BE2C (cell line): ENCODE results near the gene NFASC.

Experiments used
- DNase-seq: peaks from one replicate; pipeline ENCODE4 v3.0.0-alpha.2; 2020
- H3K27me3 ChIP-seq: fragments of 250-450 bp; sonication (Bioruptor Pico); 2 replicates; pipeline ENCODE4 v1.5.1; 2020; ENCODE audit warnings: mild to moderate bottlenecking
- H3K36me3 ChIP-seq: fragments of 250-450 bp; sonication (Bioruptor Pico); 2 replicates; pipeline ENCODE4 v1.5.1; 2020; ENCODE audit warnings: mild to moderate bottlenecking
- H3K4me1 ChIP-seq: fragments of 250-450 bp; sonication (Bioruptor Pico); 2 replicates; pipeline ENCODE4 v1.5.1; 2020
- H3K4me3 ChIP-seq: 2 replicates; pipeline ENCODE4 v1.5.1; 2011; ENCODE audit warnings: low read depth, low read length
- H3K9me3 ChIP-seq: fragments of 250-450 bp; sonication (Bioruptor Pico); 2 replicates; pipeline ENCODE4 v1.5.1; 2020
- CTCF ChIP-seq: IDR thresholded peaks from 2 replicates; pipeline ENCODE4 v1.5.1; 2012; ENCODE audit warnings: mild to moderate bottlenecking, low read depth, low read length

The NFASC gene

DNA sequence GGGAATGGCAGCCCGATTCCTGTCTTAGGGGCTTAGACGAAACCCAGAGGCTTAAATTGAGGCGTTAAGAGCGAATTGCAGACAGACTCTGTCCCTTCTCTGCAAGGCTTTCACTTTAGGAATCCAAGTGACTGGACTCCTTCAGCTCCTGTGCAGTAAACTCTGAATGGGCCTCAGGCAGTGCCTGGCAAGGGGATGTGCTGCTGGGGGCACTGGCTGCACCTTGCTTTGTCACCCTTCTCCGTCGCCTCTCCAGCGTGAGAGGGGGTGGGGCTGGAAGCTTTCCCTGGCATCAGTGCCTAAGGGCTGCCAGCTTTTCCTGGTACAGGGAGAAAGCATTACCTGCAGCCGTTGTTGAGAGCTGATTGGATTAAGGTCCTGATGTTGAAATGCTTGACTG lies 39.9 kb upstream of the NFASC start:
- Histone ChIP-seq H3K36me3 (no peaks in the 10 kb centered on the region; the same call in 1 of the 2 replicates), H3K27me3 (peaks cover 4% of the 10 kb centered on the region; the same call in 1 of the 2 replicates), H3K9me3 (no peaks in the 10 kb centered on the region), H3K4me3 (peak overlapping the region; percentile 68), H3K4me1 (peaks cover 25% of the 10 kb centered on the region)
- DNase-seq, result no peak
- TF ChIP-seq CTCF, result no peak

GRCh38 chr1:204831186-204831585 lies 39.5 kb upstream of the NFASC start:
- no peak for TF ChIP-seq CTCF
- no peak for DNase-seq
- Histone ChIP-seq H3K27me3 (peaks cover 4% of the 10 kb centered on the region; the same call in 1 of the 2 replicates), H3K4me1 (peaks cover 25% of the 10 kb centered on the region), H3K36me3 (no peaks in the 10 kb centered on the region; the same call in 1 of the 2 replicates), H3K4me3 (no peak overlapping the region), H3K9me3 (no peaks in the 10 kb centered on the region)

DNA sequence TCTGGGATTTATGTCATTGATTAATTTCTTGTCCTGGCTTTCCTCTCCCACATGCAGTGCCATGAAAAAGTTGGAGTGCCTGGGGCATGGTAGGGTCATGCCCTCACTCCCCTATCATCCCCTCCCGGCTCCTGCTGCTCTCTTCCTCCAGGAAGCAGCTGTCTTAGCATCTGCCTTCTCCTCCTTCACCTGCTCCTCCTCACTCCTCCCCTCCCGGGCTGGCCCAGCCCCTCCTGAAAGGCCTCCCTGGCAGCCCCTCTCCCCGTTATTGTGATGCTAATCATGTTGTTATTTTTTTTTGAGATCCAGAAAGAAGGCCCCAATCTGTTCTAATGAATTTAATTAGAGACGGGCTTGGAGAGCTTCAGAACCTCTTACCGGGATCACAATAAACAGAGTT lies 36.3 kb upstream of the NFASC start:
- H3K4me1 ChIP-seq, result peaks cover 36% of the 10 kb centered on the region
- peaks cover 3% of the 10 kb centered on the region; the same call in 1 of the 2 replicates for H3K36me3 ChIP-seq
- DNase-seq, result peak; percentile 76
- no peak overlapping the region for H3K4me3 ChIP-seq
- H3K27me3 ChIP-seq, result no peaks in the 10 kb centered on the region
- TF ChIP-seq CTCF, result no peak
- no peaks in the 10 kb centered on the region for H3K9me3 ChIP-seq

DNA sequence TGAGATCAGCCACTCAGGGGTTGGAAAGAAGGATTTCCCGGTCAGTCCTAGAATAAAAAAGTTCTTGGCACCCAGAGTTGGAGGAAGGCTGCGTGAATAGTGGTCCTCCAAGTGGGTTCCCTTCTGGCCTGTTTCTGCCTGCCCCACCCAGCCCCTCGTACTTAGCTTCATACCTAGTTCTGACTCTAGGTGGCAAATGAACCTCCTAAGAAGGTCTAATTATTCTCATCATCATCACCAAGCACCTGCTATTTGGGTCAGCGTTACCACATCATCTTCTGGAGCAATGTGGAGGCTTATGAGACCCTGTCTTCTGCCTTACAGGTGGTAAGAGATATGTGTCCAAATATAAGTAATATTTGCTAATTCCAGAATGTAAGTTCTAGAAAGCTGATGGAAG lies 35.9 kb upstream of the NFASC start:
- H3K27me3 ChIP-seq, result no peaks in the 10 kb centered on the region
- no peaks in the 10 kb centered on the region for H3K9me3 ChIP-seq
- peaks cover 3% of the 10 kb centered on the region; the same call in 1 of the 2 replicates for H3K36me3 ChIP-seq
- H3K4me3 ChIP-seq, result no peak overlapping the region
- no peak for DNase-seq
- TF ChIP-seq CTCF, result no peak
- H3K4me1 ChIP-seq, result peaks cover 36% of the 10 kb centered on the region

DNA sequence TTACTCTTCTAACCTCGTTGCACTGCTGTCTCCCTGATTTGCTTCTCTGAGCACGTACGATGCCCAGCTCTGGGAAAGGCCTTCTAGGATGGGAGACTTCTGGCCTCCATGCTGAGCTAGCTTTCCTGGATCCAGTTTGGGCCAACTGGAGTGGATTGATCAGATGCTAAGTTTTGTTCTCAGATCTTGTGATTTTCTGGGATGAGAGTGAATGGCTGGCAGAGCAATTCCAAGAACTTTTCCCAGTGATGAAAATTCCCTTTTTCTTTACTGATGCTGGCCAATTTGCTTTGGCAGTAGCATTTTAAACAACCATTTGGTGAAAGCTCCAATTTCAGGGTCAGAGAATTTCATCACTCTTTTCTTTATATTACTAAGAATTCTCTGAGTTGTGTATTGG lies 34.9 kb upstream of the NFASC start:
- H3K4me1 ChIP-seq, result peaks cover 29% of the 10 kb centered on the region
- DNase-seq, result no peak
- H3K4me3 ChIP-seq, result no peak overlapping the region
- no peaks in the 10 kb centered on the region for H3K27me3 ChIP-seq
- no peaks in the 10 kb centered on the region for H3K9me3 ChIP-seq
- peaks cover 3% of the 10 kb centered on the region; the same call in 1 of the 2 replicates for H3K36me3 ChIP-seq
- no peak for TF ChIP-seq CTCF

DNA sequence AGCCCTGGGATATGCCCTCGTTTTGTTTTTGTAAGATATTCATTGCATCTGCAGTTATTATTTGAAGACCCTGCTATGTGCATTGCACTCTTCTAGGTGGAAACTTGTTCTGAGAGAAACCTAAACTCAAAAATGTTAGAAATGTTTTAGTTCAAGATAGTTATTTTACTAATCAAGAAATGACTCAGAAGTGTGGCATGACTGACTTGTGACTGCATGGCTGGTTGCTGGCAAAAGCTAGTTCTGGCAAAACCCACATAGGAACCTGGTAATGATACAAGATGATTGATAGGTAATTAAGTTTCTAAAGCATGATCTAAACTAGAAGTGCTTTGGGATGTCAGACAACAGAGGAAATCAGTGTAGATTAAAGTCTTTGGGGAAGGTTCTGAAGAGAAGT lies 33.8 kb upstream of the NFASC start:
- H3K4me1 ChIP-seq, result peaks cover 26% of the 10 kb centered on the region
- peaks cover 3% of the 10 kb centered on the region; the same call in 1 of the 2 replicates for H3K36me3 ChIP-seq

More for the DNA sequence above, 33.8 kb upstream of the NFASC start:
- DNase-seq, result no peak
- Histone ChIP-seq H3K4me3 (no peak overlapping the region), H3K27me3 (no peaks in the 10 kb centered on the region), H3K9me3 (no peaks in the 10 kb centered on the region)
- TF ChIP-seq CTCF, result no peak
